ENCODE data around the gene SIRT5.

The SIRT5 gene

GRCh38 chr6:13660893-13661292 is 86.5 kb downstream of the SIRT5 start:
- intact Hi-C loops (cut with DNase I) = no loop called here
- no peak for DNase-seq

- intact Hi-C loops (cut with DNase I) = no loop called here
- no peak for DNase-seq
These were observed 87.2 kb downstream of the SIRT5 start for GRCh38 chr6:13661647-13662046.

- intact Hi-C loops (cut with DNase I) = no loop called here
- DNase-seq = no peak
These were observed 88.4 kb downstream of the SIRT5 start for GRCh38 chr6:13662651-13663334.

GRCh38 chr6:13663986-13664385 is 89.6 kb downstream of the SIRT5 start:
- intact Hi-C loops (cut with DNase I) = no loop called here
- DNase-seq = no peak
